HL-60 (cell line): ENCODE data around the gene DDR1.

Experiments used
- POLR2AphosphoS5 ChIP-seq: IDR thresholded peaks from 2 replicates; pipeline ENCODE4 v1.6.1; 2012; ENCODE audit warnings: low read depth
- SPI1 ChIP-seq: IDR thresholded peaks from 2 replicates; pipeline ENCODE4 v1.6.1; 2012; ENCODE audit warnings: low read depth, mild to moderate bottlenecking, borderline replicate concordance
- TF ChIP-seq, protein P1 (sequence below): IDR thresholded peaks from one replicate; pipeline ENCODE4 v1.5.1; 2011; ENCODE audit warnings: low read length, control low read depth, inconsistent platforms; ENCODE audit not compliant: insufficient read depth

- TF ChIP-seq, protein P1, sequence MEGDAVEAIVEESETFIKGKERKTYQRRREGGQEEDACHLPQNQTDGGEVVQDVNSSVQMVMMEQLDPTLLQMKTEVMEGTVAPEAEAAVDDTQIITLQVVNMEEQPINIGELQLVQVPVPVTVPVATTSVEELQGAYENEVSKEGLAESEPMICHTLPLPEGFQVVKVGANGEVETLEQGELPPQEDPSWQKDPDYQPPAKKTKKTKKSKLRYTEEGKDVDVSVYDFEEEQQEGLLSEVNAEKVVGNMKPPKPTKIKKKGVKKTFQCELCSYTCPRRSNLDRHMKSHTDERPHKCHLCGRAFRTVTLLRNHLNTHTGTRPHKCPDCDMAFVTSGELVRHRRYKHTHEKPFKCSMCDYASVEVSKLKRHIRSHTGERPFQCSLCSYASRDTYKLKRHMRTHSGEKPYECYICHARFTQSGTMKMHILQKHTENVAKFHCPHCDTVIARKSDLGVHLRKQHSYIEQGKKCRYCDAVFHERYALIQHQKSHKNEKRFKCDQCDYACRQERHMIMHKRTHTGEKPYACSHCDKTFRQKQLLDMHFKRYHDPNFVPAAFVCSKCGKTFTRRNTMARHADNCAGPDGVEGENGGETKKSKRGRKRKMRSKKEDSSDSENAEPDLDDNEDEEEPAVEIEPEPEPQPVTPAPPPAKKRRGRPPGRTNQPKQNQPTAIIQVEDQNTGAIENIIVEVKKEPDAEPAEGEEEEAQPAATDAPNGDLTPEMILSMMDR, result no peak
- TF ChIP-seq SPI1 (no peak), POLR2AphosphoS5 (no peak)
These were observed 44.4 kb downstream of the DDR1 start for GRCh38 chr6:30928677-30929076.
